Fibroblast of the conjunctiva (primary cell): ENCODE measurements around the gene HK3.

ENCODE experiments used
- DNase-seq: peaks from one replicate; pipeline ENCODE4 v3.0.0-alpha.2; 2010; ENCODE audit warnings: low read depth

HK3 gene

DNA sequence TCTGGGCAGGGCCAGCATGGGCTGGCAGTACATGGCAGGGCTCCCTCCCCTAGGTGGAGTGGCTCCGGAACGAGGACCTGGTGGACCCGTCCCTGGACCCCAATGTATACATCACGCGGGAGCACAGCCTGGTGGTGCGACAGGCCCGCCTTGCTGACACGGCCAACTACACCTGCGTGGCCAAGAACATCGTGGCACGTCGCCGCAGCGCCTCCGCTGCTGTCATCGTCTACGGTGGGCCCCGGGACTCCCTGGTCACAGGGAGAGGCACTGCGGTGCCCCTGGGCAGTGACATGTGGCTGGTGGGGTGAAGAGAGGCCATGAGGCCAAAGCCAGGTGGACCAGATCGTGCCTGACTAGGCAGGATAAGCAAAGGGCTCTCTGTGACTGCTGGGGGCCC is 30.4 kb downstream of the HK3 start:
- no peak for DNase-seq

- DNase-seq = no peak
Measured at GRCh38 chr5:176868126-176868525, 31.0 kb downstream of the HK3 start.

GRCh38 chr5:176866707-176867310 is 32.3 kb downstream of the HK3 start:
- no peak for DNase-seq

DNA sequence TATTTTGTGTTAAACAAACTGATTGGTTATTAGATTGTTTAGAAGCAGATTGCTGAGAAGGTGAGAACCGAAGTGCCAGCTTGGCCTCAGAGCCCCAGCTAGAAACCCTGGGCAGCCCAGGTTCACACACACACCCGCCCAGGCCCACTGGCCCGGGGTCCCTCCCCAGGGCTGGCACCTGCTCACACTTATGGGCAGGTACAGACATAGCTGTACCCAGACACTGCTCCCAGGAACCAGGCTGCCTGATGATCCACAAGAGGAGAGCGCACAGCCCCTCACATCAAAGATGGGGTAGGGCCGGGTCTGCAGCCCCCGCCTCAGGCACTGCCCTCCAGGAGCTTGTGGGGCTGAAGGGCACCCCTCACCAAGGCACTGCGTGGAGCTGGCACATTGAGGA is 33.2 kb downstream of the HK3 start:
- no peak for DNase-seq

DNA sequence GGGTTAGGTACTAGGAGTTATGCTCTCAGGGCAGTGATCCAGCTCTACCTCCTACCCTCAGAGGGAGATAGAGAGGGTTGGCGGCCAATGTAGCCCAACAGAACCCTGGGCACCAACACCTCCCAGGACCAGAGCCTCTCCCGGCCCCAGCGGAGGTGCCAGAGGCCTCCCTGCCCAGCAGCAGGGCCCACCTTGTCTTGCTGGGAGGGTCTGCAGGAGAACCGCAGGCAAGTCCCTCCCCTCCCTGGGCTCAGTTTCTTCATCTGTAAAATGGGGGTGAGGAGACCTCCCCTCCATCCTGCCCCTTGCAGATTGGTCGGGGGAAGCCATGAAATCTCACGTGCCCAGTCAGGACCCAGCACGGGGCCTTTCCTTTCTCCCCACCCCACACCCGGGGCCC is 34.4 kb downstream of the HK3 start:
- no peak for DNase-seq

DNA sequence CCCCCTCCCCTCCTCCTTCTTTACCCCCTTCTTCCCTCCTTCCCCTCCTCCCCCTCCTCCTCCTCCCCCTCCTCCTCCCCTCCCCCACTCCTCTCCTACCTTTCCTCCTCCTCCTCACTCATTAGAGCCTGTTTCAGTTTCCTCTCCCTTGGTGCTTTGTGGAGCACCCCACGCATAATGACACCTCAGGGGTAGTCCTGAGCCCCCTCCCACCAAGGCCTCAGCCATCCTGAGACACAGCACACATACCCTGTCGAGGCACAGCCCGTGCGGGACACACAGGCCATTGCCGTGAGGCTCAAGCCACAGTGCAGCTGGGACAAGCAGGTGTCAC is 35.4 kb downstream of the HK3 start:
- DNase-seq = no peak

- DNase-seq = no peak
Measured at GRCh38 chr5:176863041-176863764, 35.9 kb downstream of the HK3 start.

GRCh38 chr5:176862330-176862995 is 36.7 kb downstream of the HK3 start:
- DNase-seq = no peak

DNA sequence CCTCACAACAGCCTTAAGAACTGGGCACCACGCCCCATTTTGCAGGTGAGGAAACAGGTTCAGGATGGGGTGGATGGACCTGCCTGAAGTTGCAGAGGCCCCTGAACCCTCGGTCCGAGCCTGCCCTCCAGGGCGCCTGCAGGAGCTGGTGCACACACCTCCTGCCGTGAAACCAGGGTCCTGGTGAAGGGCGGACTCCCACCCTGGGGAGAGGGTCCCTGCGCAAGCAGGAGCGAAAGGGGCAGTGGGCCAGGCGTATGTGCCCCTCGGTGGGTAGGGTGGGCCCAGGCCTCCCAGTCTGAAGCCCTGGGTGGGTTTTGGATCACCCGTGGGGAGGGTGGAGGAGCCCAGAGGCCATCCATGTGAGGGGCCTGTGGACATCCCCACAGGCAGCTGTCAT is 37.9 kb downstream of the HK3 start:
- DNase-seq = no peak

DNA sequence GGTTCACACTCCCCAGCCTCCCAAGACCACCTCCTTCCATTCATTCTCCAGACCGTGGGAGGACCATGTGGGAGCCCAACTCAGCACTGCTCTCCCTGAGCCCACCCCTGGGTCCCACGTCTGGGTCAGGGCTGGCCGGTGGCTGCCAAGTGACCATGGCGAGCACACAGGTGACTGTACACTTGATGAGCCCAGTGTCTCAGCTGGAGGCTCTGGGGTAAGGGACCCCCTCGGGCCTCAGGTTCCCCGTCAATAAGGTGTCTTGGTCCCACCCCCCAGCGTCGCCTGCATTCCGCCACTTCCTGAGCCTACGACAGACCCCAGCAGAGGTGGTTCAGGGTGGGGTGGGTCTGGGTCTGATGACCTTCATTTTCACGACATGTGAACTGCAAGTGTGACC is 38.8 kb downstream of the HK3 start:
- no peak for DNase-seq

- DNase-seq = no peak
Measured at GRCh38 chr5:176859916-176860315, 39.2 kb downstream of the HK3 start.

GRCh38 chr5:176857894-176858273 is 41.3 kb downstream of the HK3 start:
- no peak for DNase-seq

GRCh38 chr5:176857216-176857893 is 41.8 kb downstream of the HK3 start:
- no peak for DNase-seq

- DNase-seq = no peak
Measured at GRCh38 chr5:176856746-176857145, 42.4 kb downstream of the HK3 start.

- DNase-seq = no peak
Measured at GRCh38 chr5:176855598-176855997, 43.5 kb downstream of the HK3 start.

DNA sequence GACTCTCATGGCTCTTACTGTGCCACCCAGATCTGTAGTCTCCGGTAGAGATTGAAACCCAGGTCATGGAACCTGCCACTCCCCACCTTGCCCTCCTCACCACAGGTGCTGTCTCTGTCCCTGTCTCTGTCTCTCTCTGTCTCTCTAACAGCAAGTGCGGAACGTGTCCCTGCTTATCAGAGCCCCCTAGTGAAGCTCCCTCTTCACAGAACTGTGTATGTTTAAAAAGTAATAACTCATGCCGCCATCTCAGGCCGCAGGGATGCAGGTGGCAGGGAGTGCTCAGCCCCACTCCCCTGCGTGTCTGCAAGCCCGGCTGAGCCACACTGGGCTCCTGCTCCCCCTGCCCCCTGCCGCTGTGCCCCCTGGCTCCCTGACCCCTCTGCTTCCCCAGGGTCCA is 45.0 kb downstream of the HK3 start:
- no peak for DNase-seq

GRCh38 chr5:176853151-176853778 is 45.9 kb downstream of the HK3 start:
- no peak for DNase-seq

DNA sequence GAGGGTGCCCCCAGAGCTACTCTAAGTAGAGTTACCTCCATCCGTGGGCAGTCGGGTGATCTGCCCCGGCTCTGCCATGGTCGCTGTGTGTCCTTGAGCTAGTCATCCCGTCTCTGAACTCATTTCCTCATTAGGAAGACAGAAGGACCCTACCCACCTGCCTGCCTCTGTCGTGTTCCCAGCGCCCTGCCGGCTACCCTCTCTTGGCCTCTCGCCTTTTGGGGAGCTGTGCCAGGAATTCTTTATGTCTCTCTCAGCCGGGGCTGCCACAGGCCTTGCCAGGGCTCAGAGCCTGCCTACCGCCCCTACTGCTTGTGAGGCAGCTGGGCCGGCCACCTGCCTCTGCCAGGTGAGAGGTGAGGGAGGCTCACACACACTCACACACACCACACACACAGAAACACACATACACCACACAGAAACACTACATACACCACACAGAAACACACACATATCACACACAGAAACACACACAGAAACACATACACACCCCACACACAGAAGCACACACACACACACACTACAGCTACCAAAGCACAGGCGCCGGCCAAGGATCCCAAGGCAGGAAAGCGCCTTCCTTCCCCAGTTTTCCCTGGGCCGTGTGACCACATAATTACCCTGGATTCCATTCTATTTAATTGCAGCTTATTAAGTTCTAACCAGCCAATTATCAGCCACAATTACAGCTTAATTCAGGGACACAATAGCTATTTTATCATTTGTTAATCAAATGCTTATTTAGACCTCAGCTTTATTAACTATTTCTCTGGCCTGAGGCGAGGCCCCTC is 47.1 kb downstream of the HK3 start:
- no peak for DNase-seq

DNA sequence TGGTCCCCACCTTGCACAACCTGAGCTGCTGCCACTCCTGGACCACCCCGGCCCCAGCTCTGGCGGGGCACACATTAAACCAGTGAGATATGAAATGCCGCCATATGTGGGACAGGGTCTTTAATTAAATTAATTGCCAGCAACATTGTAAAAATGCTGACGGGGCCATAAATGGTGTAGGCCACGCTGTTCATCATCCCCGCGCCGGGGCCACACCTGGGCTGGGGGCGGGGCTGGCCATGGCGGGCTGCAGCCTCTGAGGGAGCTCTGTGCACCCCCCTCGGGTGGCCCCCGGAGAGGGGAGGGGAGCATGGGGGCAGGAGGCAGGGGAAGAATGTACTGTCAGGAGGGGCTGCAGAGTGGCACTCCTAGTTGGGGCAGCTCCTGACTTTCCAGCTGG is 47.8 kb downstream of the HK3 start:
- DNase-seq = no peak

DNA sequence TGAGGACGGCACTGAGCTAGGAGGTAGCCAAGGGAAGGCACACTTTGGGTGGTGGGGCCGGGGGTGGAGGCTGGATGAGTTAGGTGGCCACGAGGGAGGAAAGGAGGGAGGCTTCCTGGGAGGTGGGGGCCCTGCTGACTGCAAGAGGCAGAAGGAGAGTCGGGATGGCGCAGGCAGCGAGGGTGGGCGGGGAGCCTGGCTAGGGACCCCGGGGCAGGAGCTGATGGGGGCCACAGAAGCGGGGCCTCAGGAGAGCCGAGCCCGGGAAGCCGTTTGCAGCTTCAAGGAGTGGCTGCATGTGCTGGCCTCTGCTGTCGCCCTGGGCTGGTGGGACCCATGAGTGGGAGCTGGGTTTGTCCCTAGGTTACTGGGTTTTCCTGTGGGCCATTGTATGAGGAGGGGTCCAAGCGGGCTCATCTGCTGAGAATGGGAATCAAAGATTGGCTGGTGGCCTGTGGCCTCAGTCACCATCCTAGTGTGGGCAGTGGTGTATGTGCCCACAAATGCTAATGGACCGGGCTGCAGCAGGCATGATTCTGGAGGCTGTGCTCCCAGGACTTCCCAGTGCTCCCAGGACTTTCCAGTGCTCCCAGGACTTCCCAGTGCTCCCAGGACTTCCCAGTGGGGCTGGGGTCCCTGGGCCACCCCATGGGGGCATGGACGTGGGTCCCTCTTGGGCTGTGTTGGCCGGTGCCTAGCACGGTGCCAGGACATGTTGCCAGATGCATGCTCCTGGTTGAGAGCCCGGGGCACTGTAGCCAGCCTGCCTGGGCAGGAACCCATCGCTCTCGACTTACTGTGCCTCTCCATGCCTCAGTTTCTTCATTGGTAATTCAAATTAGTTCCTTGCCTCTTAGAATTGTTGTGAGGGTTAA is 48.5 kb downstream of the HK3 start:
- DNase-seq = no peak
